IPS-20b (cell line): ENCODE data around the gene ACOXL.

Source experiments
- H3K27ac ChIP-seq: one replicate; pipeline ENCODE4 v1.5.1; 2013; ENCODE audit warnings: low read length
- H3K27me3 ChIP-seq: 2 replicates; pipeline ENCODE4 v1.6.1; 2013; ENCODE audit warnings: mild to moderate bottlenecking, low read length, inconsistent platforms; ENCODE audit not compliant: insufficient read depth
- H3K36me3 ChIP-seq: 2 replicates; pipeline ENCODE4 v1.6.1; 2013; ENCODE audit warnings: low read depth, mild to moderate bottlenecking, inconsistent platforms, low read length, moderate library complexity; ENCODE audit not compliant: insufficient read depth
- H3K4me1 ChIP-seq: 2 replicates; pipeline ENCODE4 v1.6.1; 2013; ENCODE audit warnings: mild to moderate bottlenecking, control low read depth, inconsistent platforms, low read length, moderate library complexity; ENCODE audit not compliant: insufficient read depth
- H3K4me3 ChIP-seq: 2 replicates; pipeline ENCODE4 v1.5.1; 2013; ENCODE audit warnings: mild to moderate bottlenecking, low read length, inconsistent platforms
- H3K9ac ChIP-seq: 2 replicates; pipeline ENCODE4 v1.6.1; 2013; ENCODE audit warnings: low read depth, mild to moderate bottlenecking, inconsistent platforms, low read length, moderate library complexity
- H3K9me3 ChIP-seq: 2 replicates; pipeline ENCODE4 v1.6.1; 2013; ENCODE audit warnings: mild to moderate bottlenecking, low read depth, low read length, inconsistent platforms; ENCODE audit not compliant: insufficient read depth

ACOXL gene

GRCh38 chr2:110768591-110768990 lies 36.2 kb downstream of the ACOXL start:
- Histone ChIP-seq H3K4me3 (peak overlapping the region; percentile 4; the same call in 1 of the 2 replicates), H3K9me3 (no peaks in the 10 kb centered on the region), H3K27me3 (peaks cover 4% of the 10 kb centered on the region; the same call in 1 of the 2 replicates), H3K27ac (no peak overlapping the region), H3K4me1 (peaks cover 38% of the 10 kb centered on the region; the same call in 1 of the 2 replicates), H3K36me3 (no peaks in the 10 kb centered on the region), H3K9ac (no peak overlapping the region; the same call in 1 of the 2 replicates)

GRCh38 chr2:110770404-110770958 lies 38.1 kb downstream of the ACOXL start:
- Histone ChIP-seq H3K4me3 (no peak overlapping the region), H3K27ac (no peak overlapping the region), H3K27me3 (peaks cover 4% of the 10 kb centered on the region; the same call in 1 of the 2 replicates)

GRCh38 chr2:110770959-110771431 lies 38.6 kb downstream of the ACOXL start:
- Histone ChIP-seq H3K36me3 (no peaks in the 10 kb centered on the region), H3K27me3 (peaks cover 4% of the 10 kb centered on the region; the same call in 1 of the 2 replicates), H3K4me3 (no peak overlapping the region), H3K4me1 (peaks cover 39% of the 10 kb centered on the region; the same call in 1 of the 2 replicates), H3K9ac (no peak overlapping the region), H3K27ac (no peak overlapping the region), H3K9me3 (no peaks in the 10 kb centered on the region)

More at GRCh38 chr2:110770404-110770958, 38.1 kb downstream of the ACOXL start:
- Histone ChIP-seq H3K9me3 (no peaks in the 10 kb centered on the region), H3K36me3 (no peaks in the 10 kb centered on the region), H3K9ac (no peak overlapping the region), H3K4me1 (peaks cover 39% of the 10 kb centered on the region; the same call in 1 of the 2 replicates)

GRCh38 chr2:110771547-110772382 lies 39.4 kb downstream of the ACOXL start:
- H3K4me1 ChIP-seq = peaks cover 39% of the 10 kb centered on the region; the same call in 1 of the 2 replicates

GRCh38 chr2:110772383-110772755 lies 40.0 kb downstream of the ACOXL start:
- H3K9ac ChIP-seq = no peak overlapping the region
- no peaks in the 10 kb centered on the region for H3K27me3 ChIP-seq
- H3K36me3 ChIP-seq = no peaks in the 10 kb centered on the region
- H3K27ac ChIP-seq = peak overlapping the region; percentile 8
- H3K9me3 ChIP-seq = no peaks in the 10 kb centered on the region
- peaks cover 39% of the 10 kb centered on the region; the same call in 1 of the 2 replicates for H3K4me1 ChIP-seq
- H3K4me3 ChIP-seq = peak overlapping the region; percentile 25; the same call in 1 of the 2 replicates

More at GRCh38 chr2:110771547-110772382, 39.4 kb downstream of the ACOXL start:
- peak overlapping the region; percentile 25; the same call in 1 of the 2 replicates for H3K4me3 ChIP-seq
- no peaks in the 10 kb centered on the region for H3K9me3 ChIP-seq
- H3K36me3 ChIP-seq = no peaks in the 10 kb centered on the region
- peaks cover 3% of the 10 kb centered on the region; the same call in 1 of the 2 replicates for H3K27me3 ChIP-seq
- no peak overlapping the region for H3K27ac ChIP-seq
- H3K9ac ChIP-seq = no peak overlapping the region

- H3K4me1 ChIP-seq = peaks cover 34% of the 10 kb centered on the region; the same call in 1 of the 2 replicates
- H3K27me3 ChIP-seq = no peaks in the 10 kb centered on the region
- no peak overlapping the region for H3K27ac ChIP-seq
- no peak overlapping the region; the same call in 1 of the 2 replicates for H3K9ac ChIP-seq
- no peaks in the 10 kb centered on the region for H3K9me3 ChIP-seq
- no peak overlapping the region for H3K4me3 ChIP-seq
- no peaks in the 10 kb centered on the region for H3K36me3 ChIP-seq
Observed at GRCh38 chr2:110773401-110773921, 41.1 kb downstream of the ACOXL start.

GRCh38 chr2:110774701-110775100 lies 42.3 kb downstream of the ACOXL start:
- H3K27ac ChIP-seq = no peak overlapping the region
- no peak overlapping the region for H3K9ac ChIP-seq
- no peaks in the 10 kb centered on the region for H3K36me3 ChIP-seq
- H3K4me1 ChIP-seq = peaks cover 29% of the 10 kb centered on the region; the same call in 1 of the 2 replicates
- H3K9me3 ChIP-seq = no peaks in the 10 kb centered on the region
- no peaks in the 10 kb centered on the region for H3K27me3 ChIP-seq
- H3K4me3 ChIP-seq = no peak overlapping the region

GRCh38 chr2:110777531-110778311 lies 45.3 kb downstream of the ACOXL start:
- Histone ChIP-seq H3K27ac (no peak overlapping the region), H3K27me3 (no peaks in the 10 kb centered on the region), H3K36me3 (no peaks in the 10 kb centered on the region)

GRCh38 chr2:110780461-110780860 lies 48.1 kb downstream of the ACOXL start:
- H3K9me3 ChIP-seq = 0 out of 2 replicates have a peak, but pooled peaks cover 2% of the 10 kb centered on the region
- H3K4me3 ChIP-seq = no peak overlapping the region
- H3K27me3 ChIP-seq = no peaks in the 10 kb centered on the region
- H3K27ac ChIP-seq = no peak overlapping the region
- H3K36me3 ChIP-seq = no peaks in the 10 kb centered on the region
- no peaks in the 10 kb centered on the region for H3K4me1 ChIP-seq
- no peak overlapping the region for H3K9ac ChIP-seq

More at GRCh38 chr2:110777531-110778311, 45.3 kb downstream of the ACOXL start:
- no peak overlapping the region for H3K9ac ChIP-seq
- peaks cover 8% of the 10 kb centered on the region; the same call in 1 of the 2 replicates for H3K4me1 ChIP-seq
- H3K9me3 ChIP-seq = no peaks in the 10 kb centered on the region
- no peak overlapping the region for H3K4me3 ChIP-seq

- no peaks in the 10 kb centered on the region for H3K27me3 ChIP-seq
- H3K4me1 ChIP-seq = no peaks in the 10 kb centered on the region
- H3K36me3 ChIP-seq = no peaks in the 10 kb centered on the region
- H3K9me3 ChIP-seq = 0 out of 2 replicates have a peak, but pooled peaks cover 2% of the 10 kb centered on the region
- no peak overlapping the region for H3K9ac ChIP-seq
- no peak overlapping the region for H3K27ac ChIP-seq
- H3K4me3 ChIP-seq = no peak overlapping the region
Observed at GRCh38 chr2:110783196-110783873, 51.0 kb downstream of the ACOXL start.
